Keratinocyte (primary cell): ENCODE measurements around the gene ZNF202. TPM values are rescaled to one million over a fixed set of nuclear protein-coding genes. Genes with fewer than 3 reads are reported as not detected.

ENCODE experiments used
- DNase-seq: peaks from one replicate; pipeline ENCODE4 v3.0.0-alpha.2; 2011; ENCODE audit warnings: low read depth, missing footprints, low spot score
- FAIRE-seq: peaks from 2 replicates; lab custom pipeline; 2011; peaks lifted over from hg19 to GRCh38; lab: Jason Lieb, UNC
- H2AFZ ChIP-seq: 2 replicates; pipeline ENCODE4 v1.6.0; 2012; ENCODE audit warnings: low read length, control low read depth, inconsistent platforms; ENCODE audit not compliant: control insufficient read depth
- H3K27ac ChIP-seq: 2 replicates; pipeline ENCODE4 v1.5.1; 2011; ENCODE audit warnings: low read length; ENCODE audit not compliant: control insufficient read depth, insufficient read depth
- H3K27me3 ChIP-seq: 3 replicates; pipeline ENCODE4 v1.6.0; 2011; ENCODE audit warnings: low read length; ENCODE audit not compliant: control insufficient read depth, insufficient read depth; ENCODE audit errors: extremely low read depth
- H3K36me3 ChIP-seq, 2 experiments: 2 replicates in 1 of 2; 3 replicates in 1 of 2; pipeline ENCODE4 v1.5.1; 2011; ENCODE audit warnings: low read length in 2 of 2, mild to moderate bottlenecking in 1 of 2; ENCODE audit not compliant: control insufficient read depth in 2 of 2, insufficient read depth in 2 of 2; ENCODE audit errors: extremely low read depth in 1 of 2
- H3K4me1 ChIP-seq: 3 replicates; pipeline ENCODE4 v1.5.1; 2011; ENCODE audit warnings: low read length; ENCODE audit not compliant: control insufficient read depth, insufficient read depth; ENCODE audit errors: extremely low read depth
- H3K4me2 ChIP-seq: 3 replicates; pipeline ENCODE4 v1.6.0; 2011; ENCODE audit warnings: low read depth, low read length; ENCODE audit not compliant: control insufficient read depth, insufficient read depth; ENCODE audit errors: extremely low read depth
- H3K4me3 ChIP-seq, 3 experiments: fragments of 200-600 bp in 1 of 3; sonication (generic) in 1 of 3; 2 replicates in 2 of 3; 3 replicates in 1 of 3; pipeline ENCODE4 v1.5.1; 2011 to 2016; ENCODE audit warnings: low read length in 3 of 3, mild to moderate bottlenecking in 3 of 3, control low read depth in 2 of 3, inconsistent platforms in 1 of 3, low read depth in 1 of 3, mixed read lengths in 1 of 3, mixed run types in 1 of 3, moderate library complexity in 1 of 3; ENCODE audit not compliant: control insufficient read depth in 2 of 3, insufficient read depth in 2 of 3; ENCODE audit errors: extremely low read depth in 1 of 3
- H3K79me2 ChIP-seq: 2 replicates; pipeline ENCODE4 v1.6.0; 2012; ENCODE audit warnings: low read length; ENCODE audit not compliant: control insufficient read depth, insufficient read depth
- H3K9ac ChIP-seq: 3 replicates; pipeline ENCODE4 v1.6.0; 2011; ENCODE audit warnings: low read length; ENCODE audit not compliant: control insufficient read depth, insufficient read depth; ENCODE audit errors: extremely low read depth
- H3K9me1 ChIP-seq: 3 replicates; pipeline ENCODE4 v1.6.0; 2011; ENCODE audit warnings: low read length; ENCODE audit not compliant: control insufficient read depth, insufficient read depth; ENCODE audit errors: extremely low read depth
- H3K9me3 ChIP-seq: 2 replicates; pipeline ENCODE4 v1.5.1; 2012; ENCODE audit warnings: low read depth, low read length; ENCODE audit not compliant: control insufficient read depth
- H4K20me1 ChIP-seq: 3 replicates; pipeline ENCODE4 v1.6.0; 2011; ENCODE audit warnings: low read length; ENCODE audit not compliant: control insufficient read depth, insufficient read depth; ENCODE audit errors: extremely low read depth
- CTCF ChIP-seq, 3 experiments: IDR thresholded peaks in 1 of 3; conservative IDR thresholded peaks in 1 of 3; optimal IDR thresholded peaks in 1 of 3; 2 replicates in 2 of 3; 3 replicates in 1 of 3; pipeline versions ENCODE3 to v1.5.1; 2011; ENCODE audit warnings: low read length in 3 of 3, mild to moderate bottlenecking in 3 of 3, moderate library complexity in 2 of 3, control low read depth in 1 of 3, inconsistent platforms in 1 of 3; ENCODE audit not compliant: insufficient read depth in 2 of 3; ENCODE audit errors: extremely low read depth in 1 of 3
- EZH2 ChIP-seq: IDR thresholded peaks from one replicate; pipeline ENCODE4 v1.6.1; 2012; ENCODE audit warnings: inconsistent platforms, mild to moderate bottlenecking, low read length, moderate library complexity
- dilution Hi-C: fragments of 300-500 bp; cut with MboI; formaldehyde crosslinking; loops from one replicate; pipeline ENCODE4 v1.7.0; 2020; ENCODE audit warnings: low sequenced_read_pairs; ENCODE audit not compliant: extremely low pct_ligation_motif_present
- polyA plus RNA-seq, 5 experiments: library from polyadenylated mRNA; depleted of rRNA in 3 of 5; stranded (reverse) in 3 of 5; stranded (forward) in 1 of 5; unstranded in 1 of 5; fragments of >200 nt; gene quantifications; 1 replicate in 1 of 5; 2 replicates in 3 of 5; 3 replicates in 1 of 5; pipeline versions ENCODE4 v1.2.1 to v1.2.3, GENCODE V29; 2011 to 2012; ENCODE audit warnings: missing spikeins in 2 of 5, low read depth in 1 of 5, low replicate concordance in 1 of 5

Gene ZNF202
- polyA plus RNA-seq, 1 donor (not counting 4 experiments of a cell fraction or from before 2014, with no cell fraction given) = 11.4 TPM

- DNase-seq (no peak), FAIRE-seq (no peak)
- Histone ChIP-seq H3K4me2 (no peak overlapping the region), H3K36me3 (no peaks in the 10 kb centered on the region), H3K9me1 (no peaks in the 10 kb centered on the region), H3K79me2 (no peaks in the 10 kb centered on the region), H4K20me1 (no peaks in the 10 kb centered on the region), H3K9ac (no peak overlapping the region), H3K4me3 (no peak overlapping the region), H2AFZ (no peak overlapping the region), H3K27me3 (no peaks in the 10 kb centered on the region), H3K4me1 (no peaks in the 10 kb centered on the region), H3K27ac (no peak overlapping the region), H3K9me3 (no peaks in the 10 kb centered on the region)
- TF ChIP-seq CTCF (optimal IDR thresholded peaks at IDR 0.05 in 1 of 3, IDR thresholded peaks at IDR 0.05 in 1 of 3, conservative IDR thresholded peaks at IDR 0.05 in 1 of 3; ENCODE audit: extremely low read depth in 1 of 3, insufficient read depth in 2 of 3, low read length in 3 of 3) = no peak
- no peak for TF ChIP-seq EZH2
- dilution Hi-C loops = no loop called here
These were observed 29.3 kb upstream of the ZNF202 start for GRCh38 chr11:123770712-123771111.

GRCh38 chr11:123765601-123766000 is 24.1 kb upstream of the ZNF202 start:
- no peak for DNase-seq
- Histone ChIP-seq H3K4me3 (no peak overlapping the region), H3K9me1 (no peaks in the 10 kb centered on the region), H3K79me2 (no peaks in the 10 kb centered on the region), H4K20me1 (no peaks in the 10 kb centered on the region), H3K27me3 (no peaks in the 10 kb centered on the region), H3K4me1 (no peaks in the 10 kb centered on the region), H3K9me3 (no peaks in the 10 kb centered on the region), H3K9ac (no peak overlapping the region), H3K36me3 (no peaks in the 10 kb centered on the region), H3K27ac (no peak overlapping the region), H2AFZ (no peak overlapping the region), H3K4me2 (no peak overlapping the region)
- TF ChIP-seq CTCF (optimal IDR thresholded peaks at IDR 0.05 in 1 of 3, IDR thresholded peaks at IDR 0.05 in 1 of 3, conservative IDR thresholded peaks at IDR 0.05 in 1 of 3; ENCODE audit: extremely low read depth in 1 of 3, insufficient read depth in 2 of 3, low read length in 3 of 3) (no peak), EZH2 (no peak)
- no peak for FAIRE-seq
- dilution Hi-C loops = no loop called here
